ENCODE data around the gene CALML4. TPM values are rescaled to one million over a fixed set of nuclear protein-coding genes. Genes with fewer than 3 reads are reported as not detected.

Gene CALML4
- total RNA-seq, 2 experiments from 2014 or later, result 1.5 to 2.0 TPM

GRCh38 chr15:68232449-68232848 is 27.3 kb upstream of the CALML4 start:
- H3K4me1 ChIP-seq (ENCODE audit: insufficient read depth, low read length), result peaks cover 25% of the 10 kb centered on the region
- intact Hi-C loops (cut with DNase I, micrococcal nuclease), result no loop called here
- ATAC-seq (ENCODE audit: poor library complexity) (no peak), DNase-seq (no peak)
- no peak overlapping the region for H3K27ac ChIP-seq (ENCODE audit: low read depth in 1 of 2, low read length in 2 of 2)
- CTCF ChIA-PET, result no interaction called here
- no peak overlapping the region for H3K4me3 ChIP-seq (ENCODE audit: low read length)
- H3K36me3 ChIP-seq (ENCODE audit: insufficient read depth, low read length), result no peaks in the 10 kb centered on the region
- Mint-ChIP-seq H3K27ac (no peak overlapping the region), H3K4me3 (peak overlapping the region; percentile 38), H3K36me3 (ENCODE audit: low read depth) (peaks cover 5% of the 10 kb centered on the region), H3K9me3 (no peaks in the 10 kb centered on the region), H3K27me3 (no peaks in the 10 kb centered on the region), H3K4me1 (ENCODE audit: low read depth) (peaks cover 19% of the 10 kb centered on the region)
- no peak for TF ChIP-seq CTCF (IDR thresholded peaks at IDR 0.05)
- H3K9me3 ChIP-seq (ENCODE audit: control insufficient read depth in 1 of 2, insufficient read depth in 1 of 2, low read length in 2 of 2), result no peaks in the 10 kb centered on the region
- H3K27me3 ChIP-seq (ENCODE audit: control insufficient read depth in 1 of 2, insufficient read depth in 2 of 2, low read length in 2 of 2), result no peaks in the 10 kb centered on the region
- POLR2A ChIA-PET, result no interaction called here

GRCh38 chr15:68231102-68231818 is 26.1 kb upstream of the CALML4 start:
- H3K27ac Mint-ChIP-seq, result peak overlapping the region; percentile 29
- H3K4me3 ChIP-seq (ENCODE audit: low read length), result no peak overlapping the region
- intact Hi-C loops (cut with DNase I, micrococcal nuclease), result no loop called here
- H3K9me3 ChIP-seq (ENCODE audit: control insufficient read depth in 1 of 2, insufficient read depth in 1 of 2, low read length in 2 of 2), result no peaks in the 10 kb centered on the region
- H3K4me3 Mint-ChIP-seq, result peak overlapping the region; percentile 92
- ATAC-seq (ENCODE audit: poor library complexity), result no peak
- no peaks in the 10 kb centered on the region for H3K27me3 ChIP-seq (ENCODE audit: control insufficient read depth in 1 of 2, insufficient read depth in 2 of 2, low read length in 2 of 2)
- H3K27me3 Mint-ChIP-seq, result no peaks in the 10 kb centered on the region
- no peak for DNase-seq
- ChIA-PET CTCF (interaction anchor here (0.6 to 2.9 kb wide), 2 partner anchors 13 to 75 kb away, joined by 3 to 10 read pairs; no protein-coding TSS in a partner anchor), POLR2A (interaction anchor here (1.2 kb wide), 1 partner anchor 46 kb away, joined by 5 read pairs; the partner anchor contains the start of gene FEM1B)
- peaks cover 5% of the 10 kb centered on the region for H3K36me3 Mint-ChIP-seq (ENCODE audit: low read depth)
- peaks cover 19% of the 10 kb centered on the region for H3K4me1 Mint-ChIP-seq (ENCODE audit: low read depth)
- no peaks in the 10 kb centered on the region for H3K36me3 ChIP-seq (ENCODE audit: insufficient read depth, low read length)
- no peaks in the 10 kb centered on the region for H3K9me3 Mint-ChIP-seq
- H3K4me1 ChIP-seq (ENCODE audit: insufficient read depth, low read length), result peaks cover 25% of the 10 kb centered on the region
- TF ChIP-seq CTCF (IDR thresholded peaks at IDR 0.05), result no peak
- no peak overlapping the region for H3K27ac ChIP-seq (ENCODE audit: low read depth in 1 of 2, low read length in 2 of 2)

GRCh38 chr15:68230157-68231100 is 25.3 kb upstream of the CALML4 start:
- intact Hi-C loops (cut with DNase I, micrococcal nuclease), result no loop called here
- H3K9me3 Mint-ChIP-seq, result no peaks in the 10 kb centered on the region
- CTCF ChIA-PET, result interaction anchor here (0.6 to 2.9 kb wide), 5 partner anchors 13 to 76 kb away, joined by 3 to 10 read pairs (median 3); partner anchors contain the start of gene FEM1B

More at GRCh38 chr15:68230157-68231100, 25.3 kb upstream of the CALML4 start:
- no peaks in the 10 kb centered on the region for H3K27me3 ChIP-seq (ENCODE audit: control insufficient read depth in 1 of 2, insufficient read depth in 2 of 2, low read length in 2 of 2)
- Mint-ChIP-seq H3K4me1 (ENCODE audit: low read depth) (peaks cover 20% of the 10 kb centered on the region), H3K27ac (peak overlapping the region; percentile 73), H3K27me3 (no peaks in the 10 kb centered on the region), H3K4me3 (peak overlapping the region; percentile 92), H3K36me3 (ENCODE audit: low read depth) (peaks cover 5% of the 10 kb centered on the region)
- H3K27ac ChIP-seq (ENCODE audit: low read depth in 1 of 2, low read length in 2 of 2), result peak overlapping the region in 1 of 2 donors; percentile 34
- H3K36me3 ChIP-seq (ENCODE audit: insufficient read depth, low read length), result no peaks in the 10 kb centered on the region
- H3K4me3 ChIP-seq (ENCODE audit: low read length), result peak overlapping the region; percentile 88
- no peak for TF ChIP-seq CTCF (IDR thresholded peaks at IDR 0.05)
- DNase-seq, result no peak
- H3K4me1 ChIP-seq (ENCODE audit: insufficient read depth, low read length), result peaks cover 27% of the 10 kb centered on the region
- no peaks in the 10 kb centered on the region for H3K9me3 ChIP-seq (ENCODE audit: control insufficient read depth in 1 of 2, insufficient read depth in 1 of 2, low read length in 2 of 2)
- POLR2A ChIA-PET, result interaction anchor here (0.8 to 2.4 kb wide), 4 partner anchors 22 to 151 kb away, joined by 3 to 38 read pairs (median 4); partner anchors contain the start of gene FEM1B
- no peak for ATAC-seq (ENCODE audit: poor library complexity)
